ENCODE data around the gene MVP.
"Not testable (repeated sequence)": the region's sequence is repeated elsewhere in the genome, so short reads cannot be mapped to it uniquely, and the experiment has no call there.

Gene MVP

DNA sequence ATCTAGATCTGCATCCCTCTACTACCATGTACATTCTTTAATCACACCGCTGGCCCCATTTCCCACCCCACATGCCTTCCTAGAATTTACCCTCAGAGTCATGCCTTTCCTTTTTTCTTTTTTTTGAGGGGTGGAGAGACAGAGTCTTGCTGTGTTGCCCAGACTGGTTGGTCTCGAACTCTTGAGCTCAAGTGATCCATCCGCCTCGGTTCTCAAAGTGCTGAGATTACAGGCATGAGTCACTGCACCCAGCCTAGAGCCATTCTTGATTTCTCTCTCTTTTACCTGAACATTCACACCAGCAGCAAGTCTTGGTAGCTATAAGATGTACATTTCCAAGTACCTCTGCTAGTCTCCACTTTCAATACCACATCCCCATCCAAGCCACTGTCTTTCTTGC, 2.2 kb upstream of the MVP start:
- no peak overlapping the region for H3K9ac ChIP-seq (ENCODE audit: low read length)
- peaks cover 52% of the 10 kb centered on the region for H3K4me1 ChIP-seq (ENCODE audit: control insufficient read depth, insufficient read depth, low read length)
- no peak overlapping the region for H3K27ac ChIP-seq (ENCODE audit: low read depth, low read length)
- peaks cover 31% of the 10 kb centered on the region for H3K36me3 ChIP-seq (ENCODE audit: control insufficient read depth, insufficient read depth, low read length)
- no peaks in the 10 kb centered on the region for H3K27me3 ChIP-seq (ENCODE audit: control insufficient read depth, insufficient read depth, low read length)
- no peak overlapping the region for H3K4me3 ChIP-seq (ENCODE audit: low read depth, low read length)
- H3K9me3 ChIP-seq (ENCODE audit: control insufficient read depth, insufficient read depth, low read depth, low read length): no peaks in the 10 kb centered on the region

DNA sequence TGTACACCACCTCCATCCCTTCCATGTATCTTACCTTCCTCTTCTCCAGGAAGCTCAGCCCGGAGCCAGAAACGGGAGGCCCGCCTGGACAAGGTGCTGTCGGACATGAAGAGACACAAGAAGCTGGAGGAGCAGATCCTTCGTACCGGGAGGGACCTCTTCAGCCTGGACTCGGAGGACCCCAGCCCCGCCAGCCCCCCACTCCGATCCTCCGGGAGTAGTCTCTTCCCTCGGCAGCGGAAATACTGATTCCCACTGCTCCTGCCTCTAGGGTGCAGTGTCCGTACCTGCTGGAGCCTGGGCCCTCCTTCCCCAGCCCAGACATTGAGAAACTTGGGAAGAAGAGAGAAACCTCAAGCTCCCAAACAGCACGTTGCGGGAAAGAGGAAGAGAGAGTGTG, 756 bp upstream of the MVP start:
- peaks cover 31% of the 10 kb centered on the region for H3K36me3 ChIP-seq (ENCODE audit: control insufficient read depth, insufficient read depth, low read length)
- no peaks in the 10 kb centered on the region for H3K9me3 ChIP-seq (ENCODE audit: control insufficient read depth, insufficient read depth, low read depth, low read length)
- no peaks in the 10 kb centered on the region for H3K27me3 ChIP-seq (ENCODE audit: control insufficient read depth, insufficient read depth, low read length)
- no peak overlapping the region for H3K27ac ChIP-seq (ENCODE audit: low read depth, low read length)
- no peak overlapping the region for H3K4me3 ChIP-seq (ENCODE audit: low read depth, low read length)
- no peak overlapping the region for H3K9ac ChIP-seq (ENCODE audit: low read length)
- peaks cover 38% of the 10 kb centered on the region for H3K4me1 ChIP-seq (ENCODE audit: control insufficient read depth, insufficient read depth, low read length)

DNA sequence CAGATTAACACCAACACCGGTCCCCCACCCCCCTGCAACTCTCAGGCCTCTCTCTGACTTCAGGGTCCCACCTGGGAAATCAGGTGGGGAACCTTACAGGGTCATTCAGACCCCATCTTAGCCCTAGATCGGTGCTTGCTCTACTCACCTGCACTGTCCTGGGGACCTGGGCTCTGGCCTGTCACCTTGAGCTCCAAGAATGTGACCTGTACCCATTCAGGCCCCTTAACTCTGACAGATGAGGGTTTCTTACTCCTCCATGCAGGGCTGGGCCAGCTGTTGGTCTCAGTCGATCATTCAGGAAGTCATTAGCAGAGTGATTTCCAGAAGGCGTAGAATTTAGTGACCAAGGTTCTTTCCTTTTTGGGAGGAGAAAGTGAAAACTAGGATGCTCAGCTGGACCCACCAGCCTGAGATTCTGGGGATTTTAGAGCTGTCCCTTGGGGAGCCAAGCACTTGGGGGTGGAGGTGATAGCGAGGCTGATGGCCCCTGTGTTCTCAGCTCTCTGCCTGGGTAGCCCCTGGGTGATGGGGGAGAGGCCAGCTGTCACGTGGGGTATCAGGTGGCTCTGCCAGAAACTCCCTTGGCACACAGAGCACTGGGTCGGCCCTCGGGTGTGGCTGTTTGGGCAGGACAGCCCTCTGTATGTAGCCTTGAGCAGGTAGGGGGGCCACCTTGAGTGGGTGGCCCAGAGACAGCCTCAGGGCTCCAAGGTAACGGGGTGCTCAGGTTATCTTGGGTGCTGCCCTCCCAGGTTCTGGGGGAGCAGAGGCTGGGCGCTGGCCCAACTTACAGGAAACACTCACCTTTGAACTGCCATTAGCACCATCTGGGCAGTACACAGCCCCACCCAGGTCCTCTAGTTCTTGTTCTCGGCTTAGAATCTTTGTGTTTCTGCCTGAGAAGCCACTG, 724 bp downstream of the MVP start:
- Histone ChIP-seq H3K9ac (ENCODE audit: low read length) (no peak overlapping the region), H3K4me1 (ENCODE audit: control insufficient read depth, insufficient read depth, low read length) (peaks cover 42% of the 10 kb centered on the region), H3K9me3 (ENCODE audit: control insufficient read depth, insufficient read depth, low read depth, low read length) (no peaks in the 10 kb centered on the region), H3K27me3 (ENCODE audit: control insufficient read depth, insufficient read depth, low read length) (no peaks in the 10 kb centered on the region), H3K27ac (ENCODE audit: low read depth, low read length) (no peak overlapping the region), H3K4me3 (ENCODE audit: low read depth, low read length) (no peak overlapping the region), H3K36me3 (ENCODE audit: control insufficient read depth, insufficient read depth, low read length) (peaks cover 31% of the 10 kb centered on the region)

DNA sequence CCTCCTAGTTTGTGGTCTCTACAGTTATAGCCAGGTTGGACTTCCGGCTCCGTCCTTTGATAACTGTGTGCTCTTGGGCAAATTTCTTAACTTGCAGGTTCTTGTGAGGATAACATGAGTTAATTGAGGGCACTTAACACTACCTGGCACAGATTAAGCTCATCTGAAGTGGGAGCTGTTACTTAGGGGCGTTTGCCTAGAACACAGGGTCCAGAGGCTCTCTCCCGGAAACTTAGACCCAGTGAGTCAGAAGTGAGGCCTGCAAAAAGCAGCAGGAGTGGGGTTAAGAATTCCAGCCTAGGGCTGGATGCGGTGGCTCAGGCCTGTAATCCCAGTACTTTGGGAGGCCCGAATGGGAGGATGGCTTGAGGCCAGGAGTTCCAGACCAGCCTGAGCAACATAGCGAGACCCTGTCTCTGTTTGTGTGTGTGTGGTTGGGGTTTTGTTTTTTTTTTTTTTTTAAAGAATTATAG, 1.4 kb downstream of the MVP start:
- Histone ChIP-seq H3K27me3 (ENCODE audit: control insufficient read depth, insufficient read depth, low read length) (no peaks in the 10 kb centered on the region), H3K27ac (ENCODE audit: low read depth, low read length) (no peak overlapping the region), H3K36me3 (ENCODE audit: control insufficient read depth, insufficient read depth, low read length) (peaks cover 31% of the 10 kb centered on the region), H3K9me3 (ENCODE audit: control insufficient read depth, insufficient read depth, low read depth, low read length) (no peaks in the 10 kb centered on the region), H3K4me3 (ENCODE audit: low read depth, low read length) (no peak overlapping the region), H3K4me1 (ENCODE audit: control insufficient read depth, insufficient read depth, low read length) (peaks cover 44% of the 10 kb centered on the region), H3K9ac (ENCODE audit: low read length) (no peak overlapping the region)

DNA sequence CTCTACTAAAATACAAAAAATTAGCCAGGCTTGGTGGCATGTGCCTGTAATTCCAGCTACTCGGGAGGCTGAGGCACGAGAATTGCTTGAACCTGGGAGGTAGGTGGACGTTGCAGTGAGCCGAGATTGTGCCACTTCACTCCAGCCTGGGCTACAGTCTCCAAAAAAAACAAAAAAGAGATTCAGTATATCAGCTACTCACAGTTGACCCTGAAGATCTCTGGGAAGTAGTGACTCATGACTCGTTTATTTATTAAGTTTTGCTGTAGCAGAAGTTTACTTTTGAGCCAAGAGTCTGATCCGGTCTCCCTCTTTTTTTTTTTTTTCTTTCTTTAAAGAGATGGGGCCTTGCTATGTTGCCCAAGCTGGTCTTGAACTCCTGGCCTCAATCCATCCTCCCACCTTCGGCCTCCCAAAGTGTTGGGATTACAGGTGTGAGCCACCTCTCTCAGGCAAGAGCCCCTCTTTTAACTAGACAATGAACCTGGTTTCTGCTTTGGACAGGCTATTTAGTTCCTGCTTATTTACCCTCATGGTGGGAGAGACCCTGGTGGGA, 4.4 kb downstream of the MVP start:
- Histone ChIP-seq H3K9me3 (ENCODE audit: control insufficient read depth, insufficient read depth, low read depth, low read length) (no peaks in the 10 kb centered on the region), H3K27ac (ENCODE audit: low read depth, low read length) (0 out of 2 replicates have a peak overlapping the region, but pooled peaks have one; percentile 40), H3K27me3 (ENCODE audit: control insufficient read depth, insufficient read depth, low read length) (no peaks in the 10 kb centered on the region), H3K4me1 (ENCODE audit: control insufficient read depth, insufficient read depth, low read length) (peaks cover 36% of the 10 kb centered on the region), H3K9ac (ENCODE audit: low read length) (no peak overlapping the region), H3K36me3 (ENCODE audit: control insufficient read depth, insufficient read depth, low read length) (peaks cover 12% of the 10 kb centered on the region), H3K4me3 (ENCODE audit: low read depth, low read length) (no peak overlapping the region)

DNA sequence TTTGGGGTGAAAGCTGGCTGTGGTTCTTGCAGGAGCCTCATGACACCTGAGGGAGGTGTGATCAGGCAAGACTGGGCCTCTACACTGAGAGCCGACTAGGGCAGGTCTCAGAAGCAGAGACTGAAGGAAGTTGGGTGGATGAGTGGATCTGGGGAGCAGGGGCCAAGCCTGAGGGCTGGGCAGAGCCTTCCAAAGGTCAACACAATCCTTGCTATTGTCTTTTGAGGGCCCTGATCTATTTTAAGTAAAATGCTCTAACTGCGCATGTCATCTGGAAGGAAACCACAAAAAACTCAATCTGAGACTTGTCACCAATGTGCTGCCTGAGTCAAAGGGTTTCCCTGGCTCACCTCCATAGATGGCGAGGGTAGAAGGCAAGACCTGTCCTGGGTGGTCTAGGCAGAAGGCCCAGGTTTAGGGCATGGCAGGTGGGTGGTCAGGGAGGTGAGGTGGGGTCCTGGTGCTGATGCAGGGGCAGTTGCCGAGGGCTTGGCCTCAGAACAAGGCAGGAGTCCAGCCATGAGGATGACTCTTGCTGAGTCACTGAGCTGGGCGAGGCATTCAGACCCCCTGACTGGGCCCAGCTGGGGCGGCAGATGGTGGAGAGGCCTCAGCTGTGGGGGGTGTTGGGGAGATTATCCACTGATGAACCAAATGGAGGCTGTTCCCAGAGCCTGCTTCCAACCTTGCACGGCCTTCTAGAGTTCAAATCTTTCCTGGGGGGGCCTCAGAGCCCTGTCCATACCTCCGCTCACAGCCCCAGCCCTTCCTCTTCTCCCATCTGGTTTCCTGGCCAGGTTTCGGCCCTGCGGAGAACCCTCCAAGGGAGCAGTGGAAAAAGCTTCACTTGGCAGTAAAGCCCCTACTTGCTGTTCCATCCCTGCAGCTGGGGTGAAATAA, 5.1 kb downstream of the MVP start:
- H3K9me3 ChIP-seq (ENCODE audit: control insufficient read depth, insufficient read depth, low read depth, low read length): no peaks in the 10 kb centered on the region
- no peaks in the 10 kb centered on the region for H3K27me3 ChIP-seq (ENCODE audit: control insufficient read depth, insufficient read depth, low read length)
- H3K9ac ChIP-seq (ENCODE audit: low read length): peak overlapping the region; percentile 39
- peaks cover 5% of the 10 kb centered on the region for H3K36me3 ChIP-seq (ENCODE audit: control insufficient read depth, insufficient read depth, low read length)
- H3K27ac ChIP-seq (ENCODE audit: low read depth, low read length): peak overlapping the region; percentile 40; the same call in 1 of the 2 replicates
- H3K4me1 ChIP-seq (ENCODE audit: control insufficient read depth, insufficient read depth, low read length): peaks cover 29% of the 10 kb centered on the region
- H3K4me3 ChIP-seq (ENCODE audit: low read depth, low read length): no peak overlapping the region

DNA sequence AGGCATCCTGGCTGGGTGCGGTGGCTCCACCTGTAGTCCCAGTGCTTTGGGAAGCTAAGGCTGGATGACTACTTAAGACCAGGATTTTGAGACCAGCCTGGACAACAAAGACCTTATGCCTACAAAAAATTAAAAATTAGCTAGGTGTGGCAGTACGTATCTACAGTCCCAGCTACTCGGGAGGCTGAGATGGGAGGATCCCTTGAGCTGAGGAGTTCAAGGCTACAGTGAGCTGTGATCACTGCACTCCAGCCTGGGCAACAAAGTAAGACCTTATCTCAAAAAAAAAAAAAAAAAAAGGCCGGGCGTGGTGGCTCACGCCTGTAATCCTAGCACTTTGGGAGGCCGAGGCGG, 6.1 kb downstream of the MVP start:
- Histone ChIP-seq H3K4me3 (ENCODE audit: low read depth, low read length) (no peak overlapping the region), H3K27ac (ENCODE audit: low read depth, low read length) (no peak overlapping the region), H3K4me1 (ENCODE audit: control insufficient read depth, insufficient read depth, low read length) (peaks cover 22% of the 10 kb centered on the region), H3K9me3 (ENCODE audit: control insufficient read depth, insufficient read depth, low read depth, low read length) (no peaks in the 10 kb centered on the region), H3K9ac (ENCODE audit: low read length) (no peak overlapping the region), H3K27me3 (ENCODE audit: control insufficient read depth, insufficient read depth, low read length) (no peaks in the 10 kb centered on the region), H3K36me3 (ENCODE audit: control insufficient read depth, insufficient read depth, low read length) (no peaks in the 10 kb centered on the region)

DNA sequence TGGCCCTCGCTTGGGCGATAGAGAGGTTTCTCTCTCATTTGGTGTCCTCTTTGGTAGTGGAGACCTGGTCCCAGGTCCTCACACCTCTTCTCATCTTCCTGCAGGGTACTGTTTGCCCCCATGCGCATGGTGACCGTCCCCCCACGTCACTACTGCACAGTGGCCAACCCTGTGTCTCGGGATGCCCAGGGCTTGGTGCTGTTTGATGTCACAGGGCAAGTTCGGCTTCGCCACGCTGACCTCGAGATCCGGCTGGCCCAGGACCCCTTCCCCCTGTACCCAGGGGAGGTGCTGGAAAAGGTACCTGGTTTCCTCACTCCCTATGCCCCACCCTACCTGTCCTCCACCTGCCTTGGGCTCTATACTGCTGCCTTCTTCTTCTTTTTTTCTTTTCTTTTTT, 10.5 kb downstream of the MVP start:
- no peak overlapping the region for H3K4me3 ChIP-seq (ENCODE audit: low read depth, low read length)
- no peak overlapping the region for H3K9ac ChIP-seq (ENCODE audit: low read length)
- H3K36me3 ChIP-seq (ENCODE audit: control insufficient read depth, insufficient read depth, low read length): no peaks in the 10 kb centered on the region
- H3K27ac ChIP-seq (ENCODE audit: low read depth, low read length): no peak overlapping the region
- no peaks in the 10 kb centered on the region for H3K9me3 ChIP-seq (ENCODE audit: control insufficient read depth, insufficient read depth, low read depth, low read length)
- H3K27me3 ChIP-seq (ENCODE audit: control insufficient read depth, insufficient read depth, low read length): no peaks in the 10 kb centered on the region
- peaks cover 4% of the 10 kb centered on the region; the same call in 1 of the 2 replicates for H3K4me1 ChIP-seq (ENCODE audit: control insufficient read depth, insufficient read depth, low read length)

DNA sequence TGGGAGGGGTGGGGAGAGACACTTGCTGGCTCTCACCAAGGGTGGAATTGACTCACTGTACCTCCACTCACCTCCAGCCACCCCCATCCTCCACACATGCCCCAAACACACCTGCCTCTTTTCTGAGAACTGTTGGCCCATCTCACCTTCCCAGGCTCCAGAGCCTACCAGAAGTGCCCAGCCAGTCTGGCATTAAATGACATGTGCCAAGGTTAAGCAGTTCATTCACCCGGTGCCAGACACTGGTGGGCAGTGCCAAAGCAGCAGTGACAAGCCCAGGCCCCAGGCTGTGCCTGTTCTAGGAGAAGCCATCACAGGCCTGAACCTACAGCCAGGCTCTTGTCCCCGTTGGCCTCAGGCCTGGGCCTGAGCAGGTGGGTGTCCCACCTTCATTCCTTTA, 11.2 kb downstream of the MVP start:
- no peaks in the 10 kb centered on the region for H3K9me3 ChIP-seq (ENCODE audit: control insufficient read depth, insufficient read depth, low read depth, low read length)
- no peaks in the 10 kb centered on the region for H3K36me3 ChIP-seq (ENCODE audit: control insufficient read depth, insufficient read depth, low read length)
- no peaks in the 10 kb centered on the region for H3K4me1 ChIP-seq (ENCODE audit: control insufficient read depth, insufficient read depth, low read length)
- no peak overlapping the region for H3K27ac ChIP-seq (ENCODE audit: low read depth, low read length)
- no peak overlapping the region for H3K4me3 ChIP-seq (ENCODE audit: low read depth, low read length)
- H3K27me3 ChIP-seq (ENCODE audit: control insufficient read depth, insufficient read depth, low read length): no peaks in the 10 kb centered on the region
- no peak overlapping the region for H3K9ac ChIP-seq (ENCODE audit: low read length)

DNA sequence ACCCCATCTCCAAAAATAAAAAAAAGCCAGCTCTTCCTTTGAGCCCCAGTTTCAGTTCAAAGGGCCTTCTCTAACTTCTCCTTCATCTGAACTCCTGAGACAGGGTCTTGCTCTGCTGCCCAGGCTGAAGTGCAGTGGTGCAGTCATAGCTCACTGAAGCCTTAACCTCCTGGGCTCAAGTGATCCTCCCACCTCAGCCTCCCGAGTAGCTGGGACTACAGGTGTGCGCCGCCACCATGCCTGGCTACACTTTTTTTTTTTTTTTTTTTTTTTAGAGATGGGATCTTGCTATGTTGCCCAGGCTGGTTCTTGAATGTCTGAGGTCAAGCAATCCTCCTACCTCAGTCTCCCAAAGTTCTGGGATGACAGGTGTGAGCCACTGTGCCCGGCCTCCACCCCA, 13.0 kb downstream of the MVP start:
- not testable (repeated sequence) for H3K4me1 ChIP-seq (ENCODE audit: control insufficient read depth, insufficient read depth, low read length); H3K9ac ChIP-seq (ENCODE audit: low read length); H3K4me3 ChIP-seq (ENCODE audit: low read depth, low read length); H3K36me3 ChIP-seq (ENCODE audit: control insufficient read depth, insufficient read depth, low read length); H3K27ac ChIP-seq (ENCODE audit: low read depth, low read length); H3K27me3 ChIP-seq (ENCODE audit: control insufficient read depth, insufficient read depth, low read length); H3K9me3 ChIP-seq (ENCODE audit: control insufficient read depth, insufficient read depth, low read depth, low read length)

DNA sequence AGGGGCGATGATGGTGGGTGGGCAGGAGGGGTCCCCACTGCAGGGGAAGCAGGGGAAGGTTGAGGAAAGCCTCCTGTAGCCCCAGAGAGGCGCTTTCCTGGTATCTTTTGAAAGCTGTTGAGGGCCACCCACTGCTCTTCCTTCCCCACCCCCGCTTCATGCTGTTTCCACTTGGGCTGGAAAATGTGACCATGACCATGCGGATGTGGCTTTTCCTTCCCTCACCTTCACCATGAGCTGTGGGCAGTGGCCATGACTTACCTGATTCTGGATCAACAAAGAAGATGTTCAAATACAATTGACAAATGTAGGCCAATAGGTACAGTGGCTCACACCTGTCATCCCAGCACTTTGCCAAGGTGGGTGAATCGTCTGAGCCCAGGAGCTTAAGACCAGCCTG, 13.8 kb downstream of the MVP start:
- H3K9ac ChIP-seq (ENCODE audit: low read length): no peak overlapping the region
- H3K9me3 ChIP-seq (ENCODE audit: control insufficient read depth, insufficient read depth, low read depth, low read length): no peaks in the 10 kb centered on the region
- H3K4me1 ChIP-seq (ENCODE audit: control insufficient read depth, insufficient read depth, low read length): no peaks in the 10 kb centered on the region
- H3K27me3 ChIP-seq (ENCODE audit: control insufficient read depth, insufficient read depth, low read length): no peaks in the 10 kb centered on the region
- H3K4me3 ChIP-seq (ENCODE audit: low read depth, low read length): no peak overlapping the region
- no peaks in the 10 kb centered on the region for H3K36me3 ChIP-seq (ENCODE audit: control insufficient read depth, insufficient read depth, low read length)
- no peak overlapping the region for H3K27ac ChIP-seq (ENCODE audit: low read depth, low read length)

All from HUES6 (cell line).